Eye (tissue), 1 donor: ENCODE data around the gene C1orf141.
A peak's percentile ranks its signal among the peaks of the same experiment; 100 is the strongest.
"Not testable (repeated sequence)": the region's sequence is repeated elsewhere in the genome, so short reads cannot be mapped to it uniquely, and the experiment has no call there.

ENCODE experiments used
- DNase-seq: peaks from one replicate; pipeline ENCODE4 v3.0.0-alpha.2; 2015

C1orf141 gene

DNA sequence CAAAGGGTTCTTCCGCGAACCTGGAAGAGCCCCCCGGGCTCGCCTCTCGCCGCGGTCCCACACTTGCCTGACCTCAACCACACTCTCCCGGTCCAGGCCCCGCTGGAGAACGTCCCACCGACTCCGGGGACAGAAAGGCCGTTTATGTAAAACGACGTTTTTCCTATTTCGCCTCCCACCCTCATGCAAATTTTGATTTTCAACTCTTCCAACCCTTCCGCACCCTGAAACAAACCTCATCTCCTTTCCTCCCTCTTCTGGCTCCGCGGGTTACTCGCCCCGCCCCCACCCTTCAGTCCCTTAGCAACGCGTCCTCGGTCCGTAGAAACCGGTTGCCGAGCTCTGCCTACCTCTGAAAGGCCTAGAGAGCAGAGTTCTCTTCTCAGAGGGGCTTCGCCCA, at the start of gene C1orf141:
TSS of gene C1orf141 (minus strand) at position 276 of the 400 bp plus-strand sequence. CDS start 7,730 bp downstream, outside the sequence.
- DNase-seq: peak; percentile 85

DNA sequence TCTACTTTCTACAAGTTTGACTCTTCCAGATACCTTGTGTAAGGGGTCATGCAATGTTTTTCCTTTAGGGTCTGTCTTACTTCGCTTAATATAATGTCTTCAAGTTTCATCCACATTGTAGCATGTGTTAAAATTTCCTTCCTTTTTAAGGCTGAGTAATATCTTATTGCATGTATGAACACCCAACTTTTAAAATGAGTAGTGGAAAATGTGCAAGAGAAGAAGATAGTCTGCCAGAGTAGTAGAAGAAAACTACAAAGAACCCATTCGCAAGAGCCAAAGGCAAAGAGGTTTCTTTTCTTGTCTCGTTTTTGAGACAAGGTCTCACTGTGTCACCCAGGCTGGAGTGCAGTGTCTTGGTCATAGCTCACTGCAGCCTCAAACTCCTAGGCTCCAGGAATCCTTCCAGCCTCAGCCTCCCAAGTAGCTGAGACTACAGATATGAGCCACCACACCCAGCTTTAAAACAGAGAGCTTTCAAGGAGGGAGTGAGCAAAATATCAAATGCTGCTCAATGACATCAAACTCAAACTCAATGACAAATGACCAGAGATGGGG, 40.8 kb upstream of the C1orf141 start:
- DNase-seq: no peak

DNA sequence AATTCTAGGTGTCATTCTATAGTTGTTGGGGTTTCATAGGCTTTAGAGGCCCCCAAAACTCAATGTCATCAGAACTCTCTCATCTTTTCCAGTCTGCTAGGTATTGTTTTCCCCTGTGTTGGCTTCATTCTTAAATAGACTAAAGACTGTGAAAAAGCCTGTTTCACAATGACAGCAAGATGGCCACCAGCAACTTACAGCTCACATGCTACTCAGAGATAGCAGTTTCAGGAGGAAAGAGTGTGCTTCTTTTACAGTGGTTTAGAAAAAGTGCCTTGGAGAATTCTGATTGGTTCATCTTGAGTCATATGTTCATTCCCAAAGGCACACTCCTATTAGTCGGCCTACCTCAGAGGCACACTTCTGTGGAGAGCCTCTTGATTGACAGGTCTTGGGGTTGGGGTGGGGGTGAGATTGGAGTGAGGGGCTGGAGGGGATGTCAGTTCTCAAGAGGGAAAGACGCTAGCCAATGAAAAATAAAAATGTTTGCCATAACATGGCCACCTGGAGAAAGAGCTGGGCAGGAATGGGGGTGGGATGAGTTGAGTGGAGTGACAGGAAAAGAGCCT, 40.0 kb upstream of the C1orf141 start:
- DNase-seq: no peak

DNA sequence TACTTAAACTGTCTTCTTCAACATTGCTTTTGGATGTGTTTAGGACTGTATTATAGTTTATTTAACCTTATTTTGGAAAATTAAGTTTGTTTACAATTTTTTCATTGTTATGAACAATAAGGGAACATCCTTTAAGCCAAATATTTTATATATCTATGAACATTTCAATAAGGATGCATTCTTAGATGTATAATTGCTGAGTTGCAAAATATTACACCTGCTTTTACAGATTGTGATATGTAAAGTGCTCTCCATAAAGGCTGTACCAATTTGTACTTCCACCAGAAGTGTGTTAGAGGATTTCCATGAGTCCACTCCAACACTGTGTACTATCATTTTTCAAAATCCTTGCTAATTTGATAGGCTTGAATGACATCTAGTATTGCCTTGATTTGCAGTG, 39.2 kb upstream of the C1orf141 start:
- DNase-seq: no peak

DNA sequence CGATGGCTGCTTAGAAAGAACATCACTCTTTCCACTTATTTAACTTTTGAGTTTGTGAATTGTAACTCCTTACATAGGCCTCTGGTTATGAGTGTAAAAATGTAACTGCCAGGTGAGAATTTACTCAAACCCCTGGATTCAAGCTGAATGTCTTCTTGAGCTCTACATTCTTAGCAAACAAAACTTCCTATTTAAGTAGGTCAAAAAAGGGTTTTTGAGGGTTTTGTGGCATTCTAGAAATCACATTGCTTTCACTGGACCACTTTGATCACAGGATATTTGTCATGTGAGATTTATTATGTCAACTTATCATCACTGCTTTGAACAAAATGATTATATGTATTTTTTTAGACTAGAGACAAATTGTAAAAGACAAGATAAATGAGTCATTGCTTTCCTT, 37.2 kb upstream of the C1orf141 start:
- DNase-seq: no peak

DNA sequence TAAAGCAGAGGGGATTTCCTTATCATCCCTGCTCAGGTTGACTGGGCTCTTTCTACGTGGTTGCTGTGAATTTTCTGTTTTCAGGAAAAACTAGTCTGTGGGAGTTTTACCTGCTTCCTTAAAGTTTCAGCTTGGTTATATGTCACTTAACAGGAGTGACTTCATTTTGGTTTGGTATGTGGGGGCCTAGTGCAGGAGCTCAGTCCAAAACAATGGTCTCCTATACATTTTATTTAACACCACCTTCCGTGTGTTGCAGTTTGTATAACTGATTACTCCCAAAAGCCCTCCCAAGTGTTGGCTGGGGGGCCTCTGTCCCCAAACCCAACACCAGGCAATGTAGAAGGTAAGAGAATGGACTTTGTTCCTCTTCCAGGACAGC, 36.8 kb upstream of the C1orf141 start:
- DNase-seq: no peak

DNA sequence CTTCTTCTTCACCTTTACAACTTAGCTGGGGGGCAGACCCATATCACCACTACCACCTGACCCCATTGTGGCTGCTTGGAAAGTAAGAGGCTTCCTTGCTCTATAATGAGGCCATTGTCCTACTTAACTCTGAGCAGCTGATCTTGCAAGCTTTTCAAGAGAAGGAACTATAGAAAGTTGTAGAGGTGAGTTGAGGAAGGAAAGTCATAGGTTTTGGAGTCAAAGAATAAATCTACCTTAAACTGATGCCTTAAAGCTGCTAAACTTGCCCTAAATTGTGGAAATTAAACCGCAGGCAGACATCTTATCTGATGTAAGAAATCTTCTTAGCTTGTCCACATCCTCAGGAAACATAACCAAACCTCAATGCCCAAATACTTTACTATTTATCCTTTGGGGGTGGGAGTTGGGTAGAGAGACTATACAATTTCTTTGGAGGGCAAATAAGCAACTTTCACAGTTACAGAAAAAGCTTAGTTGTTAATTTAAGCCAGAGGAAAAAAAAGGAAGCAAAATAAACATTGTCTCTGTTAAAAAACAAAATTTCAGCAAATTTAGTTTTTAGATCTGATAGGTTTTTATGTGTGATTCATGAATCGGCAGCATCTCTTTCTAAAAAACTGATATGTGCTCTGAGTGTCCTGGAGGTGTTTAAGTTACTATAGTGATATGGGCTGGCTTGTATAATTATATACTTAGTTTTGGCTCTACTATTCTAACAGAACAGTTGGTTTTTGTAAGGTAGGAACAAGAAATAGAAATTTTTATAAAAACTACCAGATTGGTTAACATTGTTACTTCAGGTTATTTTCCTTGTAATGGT, 36.2 kb upstream of the C1orf141 start:
- DNase-seq: no peak

DNA sequence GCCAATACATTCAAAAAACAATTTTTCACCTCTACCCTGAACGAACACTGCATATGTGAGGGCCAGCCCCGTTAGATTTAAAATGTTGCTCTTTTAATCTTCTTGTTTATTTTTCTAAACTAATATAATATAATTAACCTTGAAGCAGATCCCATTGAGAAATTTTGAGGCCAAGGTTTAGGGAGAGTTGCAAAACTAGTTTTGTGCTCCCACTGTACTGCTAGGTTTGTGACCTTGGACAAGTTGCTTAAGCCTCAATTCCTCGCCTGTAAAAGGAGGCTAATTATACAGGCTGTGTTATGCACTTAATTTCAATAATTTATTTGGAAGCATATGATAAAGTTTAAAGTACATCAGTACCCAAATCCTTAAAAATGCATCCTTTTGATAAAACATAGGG, 35.2 kb upstream of the C1orf141 start:
- no peak for DNase-seq

DNA sequence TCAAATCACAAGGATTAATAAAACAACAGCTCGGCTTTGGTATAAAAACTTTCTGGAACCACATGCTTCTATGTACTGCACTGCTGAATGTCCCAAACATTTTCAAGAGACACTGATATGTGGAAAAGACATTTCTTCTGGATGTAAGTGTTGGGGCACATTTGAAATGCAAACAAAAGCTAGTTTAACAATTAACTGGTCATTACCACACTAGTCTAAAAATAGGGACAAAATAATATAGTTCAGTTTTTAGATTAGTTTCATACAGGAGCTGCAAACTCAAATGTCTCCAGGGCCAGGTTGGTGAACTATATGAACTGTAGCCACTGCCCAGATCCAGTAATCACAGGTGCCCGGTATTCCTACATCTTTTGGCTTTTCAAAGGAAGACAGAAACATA, 34.7 kb upstream of the C1orf141 start:
- DNase-seq: no peak

DNA sequence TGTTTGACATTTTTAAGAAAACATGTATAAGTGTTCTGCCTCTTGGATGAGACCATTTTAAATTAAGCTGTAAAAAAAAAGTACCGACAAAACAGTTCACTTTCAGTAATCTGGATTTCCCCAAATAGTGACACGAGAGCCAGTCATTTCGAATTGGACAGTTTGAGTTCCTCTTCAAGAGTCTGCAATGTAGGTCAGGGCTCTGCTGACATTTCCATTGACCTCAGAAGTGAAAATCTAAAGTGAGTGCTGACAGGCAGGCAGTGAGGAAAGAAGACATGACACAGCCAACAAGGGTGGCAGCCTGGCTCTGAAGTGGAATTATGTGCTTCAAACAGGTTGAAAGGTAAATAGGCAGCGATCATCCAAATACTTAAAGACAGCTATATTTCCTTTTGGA, 31.4 kb upstream of the C1orf141 start, which contains the start of gene IL23R:
TSS of gene IL23R (plus strand) at position 259 of the 400 bp plus-strand sequence. CDS start 1,667 bp downstream, outside the sequence.
- peak; percentile 13 for DNase-seq

DNA sequence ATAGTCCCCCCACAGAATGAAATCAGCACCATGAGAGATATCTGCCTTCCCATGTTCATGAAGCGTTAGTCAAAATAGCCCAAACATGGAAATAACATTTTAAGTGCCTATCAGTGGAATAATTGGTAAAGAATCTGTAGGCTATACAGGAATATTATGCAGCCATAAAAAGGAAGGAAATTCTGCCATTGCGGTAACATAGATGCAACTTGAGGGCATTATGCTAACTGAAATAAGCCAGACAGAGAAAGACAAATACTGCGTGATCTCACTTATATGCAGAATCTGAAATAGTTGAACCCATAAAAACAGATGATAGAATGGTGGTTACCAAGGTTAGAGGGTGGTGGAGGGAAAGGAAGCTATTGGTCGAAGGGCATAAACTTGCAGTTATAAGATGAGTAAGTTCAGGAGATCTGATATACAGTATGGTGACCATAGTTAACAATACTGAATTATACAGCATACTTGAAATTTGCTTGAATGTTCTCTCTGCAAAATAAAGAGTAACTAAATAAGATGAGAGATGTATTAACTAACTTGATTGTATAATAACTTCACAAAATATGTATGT, 30.8 kb upstream of the C1orf141 start:
- no peak for DNase-seq

DNA sequence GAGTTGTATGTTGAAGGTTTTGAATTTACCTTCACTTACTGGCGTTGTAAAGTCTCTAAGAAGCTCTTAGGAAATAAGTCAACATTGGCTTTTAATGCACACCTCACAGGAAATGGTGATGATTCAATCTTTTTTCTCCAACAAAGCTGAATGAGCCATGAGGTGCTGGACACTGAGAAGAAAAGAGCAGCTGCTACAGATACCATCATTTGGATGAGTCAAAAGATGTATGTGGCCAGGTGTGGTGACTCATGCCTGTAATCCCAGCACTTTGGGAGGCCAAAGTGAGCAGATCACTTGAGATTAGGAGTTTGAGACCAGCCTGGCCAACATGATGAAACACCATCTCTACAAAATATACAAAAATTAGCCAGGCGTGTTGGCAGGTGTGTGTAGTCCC, 28.2 kb upstream of the C1orf141 start:
- no peak for DNase-seq

DNA sequence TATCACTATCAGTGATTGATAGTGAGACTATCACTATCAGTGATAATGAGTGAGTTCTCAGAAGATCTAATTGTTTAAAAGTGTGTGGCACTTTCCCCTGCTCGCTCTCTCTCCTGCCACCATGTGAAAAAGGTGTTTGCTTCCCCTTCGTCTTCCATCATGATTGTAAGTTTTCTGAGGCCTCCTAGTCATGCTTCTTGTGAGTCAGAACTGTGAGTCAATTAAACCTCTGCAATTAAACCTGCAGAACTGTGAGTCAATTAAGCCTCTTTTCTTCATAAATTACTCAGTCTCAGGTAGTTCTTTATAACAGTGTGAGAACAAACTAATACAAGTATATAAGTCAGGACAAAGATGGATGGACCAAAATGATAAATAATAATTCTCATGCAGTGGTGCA, 24.5 kb upstream of the C1orf141 start:
- no peak for DNase-seq

DNA sequence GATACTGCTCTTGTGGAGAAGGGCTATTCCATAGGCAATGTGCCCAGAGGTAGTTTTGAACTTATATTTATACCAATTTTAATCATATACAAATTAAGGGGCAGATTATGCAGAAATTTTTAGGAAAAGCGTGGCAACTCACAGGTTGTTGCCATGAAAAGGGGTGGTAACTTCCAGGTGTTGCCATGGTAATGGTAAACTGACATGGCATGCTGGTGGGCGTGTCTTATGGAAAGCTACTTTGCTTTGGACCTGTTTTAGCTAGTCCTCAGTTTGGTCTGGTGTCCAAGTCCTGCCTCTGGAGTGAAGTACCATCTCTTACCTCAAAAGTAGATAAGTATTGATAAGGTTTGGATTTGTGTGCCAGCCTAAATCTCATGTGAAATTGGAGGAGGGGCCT, 23.6 kb upstream of the C1orf141 start:
- DNase-seq: no peak

DNA sequence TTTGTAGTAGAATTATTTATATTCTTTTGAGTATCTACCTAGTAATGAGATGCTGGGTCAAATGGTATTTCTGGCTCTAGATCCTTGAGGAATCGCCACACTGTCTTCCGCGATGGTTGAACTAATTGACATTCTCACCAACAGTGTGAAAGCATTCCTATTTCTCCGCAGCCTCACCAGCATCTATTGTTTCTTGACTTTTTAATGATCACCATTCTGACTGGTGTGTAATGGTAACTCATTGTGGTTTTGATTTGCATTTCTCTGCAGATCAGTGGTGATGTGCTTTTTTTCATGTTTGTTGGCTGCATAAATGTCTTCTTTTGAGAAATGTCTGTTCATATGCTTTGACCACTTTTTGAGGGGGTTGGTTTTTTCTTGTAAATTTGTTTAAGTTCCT, 16.2 kb upstream of the C1orf141 start:
- no peak for DNase-seq

DNA sequence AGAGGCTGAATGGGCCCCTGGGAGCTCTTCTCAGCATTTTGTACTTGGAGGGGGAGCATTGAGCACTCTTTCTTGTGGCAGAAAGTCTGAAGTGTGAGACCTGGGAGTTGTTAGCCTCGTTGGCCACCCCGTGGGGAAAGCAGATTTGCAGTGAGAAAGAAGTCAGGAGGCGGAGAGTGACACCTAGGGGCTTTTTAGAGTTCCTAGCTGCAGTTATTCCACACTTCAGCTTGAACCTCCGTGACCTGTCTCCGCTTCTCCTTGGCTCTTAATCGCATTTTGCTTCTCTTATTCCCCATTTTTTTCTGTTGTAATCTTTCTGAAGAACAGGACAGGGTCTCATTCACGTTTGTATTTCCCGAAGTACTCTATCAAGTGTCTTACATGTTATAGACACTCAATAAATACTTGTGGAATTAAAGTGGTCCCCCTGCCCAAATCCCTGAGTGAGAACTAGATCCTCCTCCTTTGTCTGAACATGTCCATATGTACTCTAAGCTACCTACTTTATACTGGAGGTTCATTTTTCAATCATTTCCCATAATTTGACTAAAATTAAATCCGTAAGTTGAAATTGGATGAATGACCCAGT, 14.5 kb upstream of the C1orf141 start:
- DNase-seq: peak; percentile 87

DNA sequence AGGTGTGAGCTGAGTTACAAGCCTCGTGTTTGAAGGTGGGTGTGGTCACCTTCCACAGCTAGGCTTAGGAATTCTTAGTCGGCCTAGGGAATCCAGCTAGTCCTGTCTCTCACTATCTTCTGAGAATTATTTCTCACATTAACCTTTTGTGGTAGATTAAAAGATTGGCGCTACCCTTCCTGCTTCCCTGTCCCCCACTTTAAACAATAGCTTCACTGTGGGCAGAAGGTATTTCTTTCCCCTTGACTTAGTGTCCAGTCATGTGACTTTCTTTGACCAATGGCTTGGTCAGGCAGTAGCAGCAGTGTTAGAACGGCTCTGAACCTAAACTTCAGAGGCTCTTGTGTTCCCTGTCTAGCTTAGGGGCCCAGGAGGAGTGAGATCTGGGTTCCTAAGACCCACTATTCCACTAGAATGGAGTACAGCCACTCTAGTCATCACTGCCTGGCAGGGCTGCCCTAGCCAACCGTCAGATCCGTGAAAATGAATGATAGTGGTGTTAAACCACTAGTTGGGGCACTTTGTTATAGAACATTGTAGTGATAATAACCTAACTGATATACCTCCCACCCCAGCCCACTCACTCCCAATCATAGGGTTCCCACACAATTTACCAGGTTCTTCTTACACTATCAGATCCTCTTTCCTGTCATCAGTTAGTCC, 13.9 kb upstream of the C1orf141 start:
- DNase-seq: no peak

DNA sequence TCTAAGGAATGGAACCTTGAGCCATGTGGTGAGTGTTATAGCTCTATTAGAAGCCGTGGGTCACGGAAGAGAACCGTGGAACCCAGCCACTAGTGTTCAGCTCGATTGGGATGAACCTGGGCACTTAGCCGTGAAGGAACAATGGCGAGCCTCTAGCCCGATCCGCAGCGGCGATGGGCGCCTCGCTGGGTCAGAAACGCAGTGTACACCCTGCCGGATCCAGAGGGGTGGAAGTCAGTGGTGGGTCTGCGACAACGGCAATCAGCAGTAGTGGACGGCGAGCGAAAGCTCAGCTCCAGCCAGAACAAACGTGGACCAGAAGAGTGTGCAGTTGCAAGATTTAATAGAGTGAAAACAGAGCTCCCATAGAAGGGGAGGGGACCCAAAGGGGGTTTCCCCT, 13.2 kb upstream of the C1orf141 start:
- not testable (repeated sequence) for DNase-seq

DNA sequence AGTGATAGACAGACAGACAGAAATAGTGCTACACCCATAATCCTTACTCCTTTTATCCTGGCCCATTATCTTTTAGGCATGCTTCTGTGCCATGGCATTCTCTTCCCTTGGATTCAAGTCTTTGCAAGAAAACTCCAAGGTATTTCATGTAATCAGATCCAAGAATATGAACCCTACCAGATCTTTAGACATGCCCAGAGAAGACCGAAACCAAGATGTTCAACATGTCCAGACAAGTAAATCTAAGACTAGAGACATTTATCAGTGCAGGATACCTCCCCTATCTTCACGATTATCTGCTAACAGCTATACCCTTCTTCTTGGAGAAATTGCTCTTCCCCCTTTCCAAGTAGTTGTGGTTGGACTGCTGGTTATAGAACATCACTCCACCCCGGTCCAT, 11.8 kb upstream of the C1orf141 start:
- no peak for DNase-seq

DNA sequence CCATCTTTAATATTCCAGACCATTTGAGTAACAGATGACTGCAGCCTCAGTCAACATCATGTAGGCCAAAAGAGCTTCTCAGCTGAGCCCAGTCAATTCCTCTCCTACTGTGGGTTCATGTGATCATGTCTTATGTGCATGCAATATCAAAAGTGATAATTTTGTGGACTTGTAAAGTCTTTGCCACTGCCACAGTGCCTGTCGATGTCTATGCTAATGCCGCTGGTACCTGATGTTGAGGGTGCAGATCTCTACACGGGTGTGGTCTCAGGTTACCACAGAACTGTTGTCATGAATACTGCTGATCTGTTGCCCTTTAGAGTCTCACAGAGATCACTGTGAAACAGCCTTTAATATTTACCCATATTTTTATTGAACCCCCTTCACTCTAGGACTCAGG, 11.3 kb upstream of the C1orf141 start:
- no peak for DNase-seq

DNA sequence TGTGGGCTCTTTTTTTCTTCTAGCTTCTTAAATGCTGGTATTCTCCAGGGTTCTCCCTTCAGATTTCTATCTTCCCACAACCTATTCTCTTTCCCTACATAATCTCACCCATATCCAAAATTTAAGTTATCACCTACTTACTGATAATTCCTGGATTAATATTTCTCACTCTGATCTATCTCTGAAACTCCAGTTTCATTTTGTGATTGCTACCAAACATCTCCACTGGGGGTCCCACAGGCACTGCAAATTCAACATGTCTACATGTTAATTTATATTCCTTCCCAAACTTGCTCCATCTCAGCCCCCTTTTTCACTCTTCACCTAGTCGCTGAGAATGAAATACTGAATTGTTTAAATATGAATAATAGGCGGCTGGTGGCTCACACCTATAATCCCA, 9.9 kb upstream of the C1orf141 start:
- DNase-seq: no peak

DNA sequence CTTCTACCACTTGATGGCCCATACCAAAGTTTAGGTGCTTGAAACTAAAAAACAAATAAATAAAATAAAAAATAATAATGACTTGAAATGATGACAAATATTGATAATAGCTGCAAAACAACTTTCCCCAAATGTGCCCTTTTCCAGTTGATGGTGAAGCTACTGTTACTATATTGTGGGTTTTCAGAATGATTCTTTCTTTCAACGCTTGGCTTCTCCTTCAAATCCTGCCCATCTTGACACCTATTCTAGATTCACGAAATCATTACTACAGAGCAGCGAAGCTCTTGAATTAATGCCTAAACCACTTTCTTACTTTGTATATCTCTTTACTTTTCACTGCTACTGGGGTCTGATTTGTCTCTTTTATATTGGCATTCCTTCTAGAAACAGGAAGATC, 9.2 kb upstream of the C1orf141 start:
- DNase-seq: no peak

DNA sequence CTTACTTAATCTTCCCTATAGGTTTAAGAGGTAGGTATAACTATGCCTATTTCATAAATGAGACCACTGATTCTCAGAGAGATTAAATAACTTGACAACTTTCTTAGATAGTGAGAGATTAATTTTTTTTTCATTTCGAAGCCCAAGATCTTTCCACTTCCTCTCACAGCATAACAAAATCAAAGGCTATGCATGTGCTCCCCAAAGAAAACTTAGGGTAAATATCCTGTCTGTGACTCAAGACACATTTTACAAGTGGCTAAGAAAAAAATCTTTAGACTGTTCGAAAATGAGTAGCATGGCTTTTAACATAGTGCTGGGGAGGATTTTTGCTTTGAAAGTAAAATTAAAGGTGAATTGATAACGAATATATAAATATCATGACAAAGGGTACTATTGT, 8.2 kb upstream of the C1orf141 start:
- no peak for DNase-seq
